Tibial nerve (tissue), 4 donors: ENCODE data around the gene CAB39. TPM values are rescaled to one million over a fixed set of nuclear protein-coding genes. Genes with fewer than 3 reads are reported as not detected.
A peak's percentile ranks its signal among the peaks of the same experiment; 100 is the strongest.

Source experiments
- DNase-seq, 2 donors: peaks; one replicate each; pipeline ENCODE4 v3.0.0-alpha.2; 2019; ENCODE audit warnings: low spot score in 2 of 2
- H3K27ac ChIP-seq, 4 donors: fragments of 200-600 bp; sonication (generic) in 3 of 4; one replicate each; pipeline ENCODE4 v1.5.1; 2017 to 2019; ENCODE audit warnings: mild to moderate bottlenecking in 1 of 4
- H3K27me3 ChIP-seq, 2 donors: fragments of 200-600 bp; sonication (generic) in 1 of 2; one replicate each; pipeline versions ENCODE4 v1.5.1 to v1.6.0; 2017 to 2019
- H3K36me3 ChIP-seq, 3 donors: fragments of 200-600 bp; sonication (generic); one replicate each; pipeline ENCODE4 v1.5.1; 2018 to 2019
- H3K4me1 ChIP-seq, 4 donors: fragments of 200-600 bp; sonication (generic) in 3 of 4; one replicate each; pipeline ENCODE4 v1.5.1; 2017 to 2019
- H3K4me3 ChIP-seq, 4 donors: fragments of 200-600 bp; sonication (generic) in 3 of 4; one replicate each; pipeline ENCODE4 v1.5.1; 2017 to 2019; ENCODE audit warnings: mild to moderate bottlenecking in 1 of 4, moderate library complexity in 1 of 4
- H3K9me3 ChIP-seq, 4 donors: fragments of 200-600 bp; sonication (generic) in 3 of 4; one replicate each; pipeline ENCODE4 v1.5.1; 2017 to 2019
- EP300 ChIP-seq, 2 donors: sonication (generic); formaldehyde crosslinking; IDR thresholded peaks; one replicate each; pipeline ENCODE4 v1.6.1; 2017; ENCODE audit warnings: antibody characterized with exemption in 2 of 2, mild to moderate bottlenecking in 1 of 2
- POLR2A ChIP-seq, 2 donors: fragments of 450-650 bp; IDR thresholded peaks; one replicate each; pipeline ENCODE4 v1.6.1; 2017; ENCODE audit warnings: antibody characterized with exemption in 2 of 2, mild to moderate bottlenecking in 2 of 2, moderate library complexity in 2 of 2
- WGBS, 2 donors: methylation state at CpG; one replicate each; pipeline ENCODE4 v1.1.5; 2018; 5-methylcytosine and 5-hydroxymethylcytosine counted together
- total RNA-seq, 4 donors: library from RNA; depleted of rRNA; stranded (reverse); fragments of >200 nt; gene quantifications; one replicate each; pipeline ENCODE4 v1.1.0, GENCODE V29; 2016
- TF ChIP-seq, protein P1 (sequence below), 5 experiments: fragments of 200-600 bp in 3 of 5; fragments of 450-650 bp in 2 of 5; sonication (generic) in 3 of 5; IDR thresholded peaks; one replicate each; pipeline ENCODE4 v1.5.1; 2016 to 2019; ENCODE audit warnings: antibody characterized with exemption in 5 of 5, mild to moderate bottlenecking in 3 of 5, moderate library complexity in 2 of 5

Gene CAB39
- total RNA-seq, 4 donors from 2014 or later: 60.0 to 82.2 (median 69.7) TPM

GRCh38 chr2:230688490-230688889 is 24.2 kb upstream of the CAB39 start:
- no peaks in the 10 kb centered on the region for H3K36me3 ChIP-seq
- no peak for DNase-seq
- H3K27me3 ChIP-seq: no peaks in the 10 kb centered on the region
- WGBS, 2 donors: 44 to 45% methylated on average over 2 of the region's 2 CpGs
- H3K4me3 ChIP-seq: no peak overlapping the region
- H3K27ac ChIP-seq: no peak overlapping the region
- TF ChIP-seq EP300 (IDR thresholded peaks at IDR 0.05) (peak in 1 of 2 donors; percentile 14), POLR2A (IDR thresholded peaks at IDR 0.05) (no peak)
- TF ChIP-seq, protein P1, sequence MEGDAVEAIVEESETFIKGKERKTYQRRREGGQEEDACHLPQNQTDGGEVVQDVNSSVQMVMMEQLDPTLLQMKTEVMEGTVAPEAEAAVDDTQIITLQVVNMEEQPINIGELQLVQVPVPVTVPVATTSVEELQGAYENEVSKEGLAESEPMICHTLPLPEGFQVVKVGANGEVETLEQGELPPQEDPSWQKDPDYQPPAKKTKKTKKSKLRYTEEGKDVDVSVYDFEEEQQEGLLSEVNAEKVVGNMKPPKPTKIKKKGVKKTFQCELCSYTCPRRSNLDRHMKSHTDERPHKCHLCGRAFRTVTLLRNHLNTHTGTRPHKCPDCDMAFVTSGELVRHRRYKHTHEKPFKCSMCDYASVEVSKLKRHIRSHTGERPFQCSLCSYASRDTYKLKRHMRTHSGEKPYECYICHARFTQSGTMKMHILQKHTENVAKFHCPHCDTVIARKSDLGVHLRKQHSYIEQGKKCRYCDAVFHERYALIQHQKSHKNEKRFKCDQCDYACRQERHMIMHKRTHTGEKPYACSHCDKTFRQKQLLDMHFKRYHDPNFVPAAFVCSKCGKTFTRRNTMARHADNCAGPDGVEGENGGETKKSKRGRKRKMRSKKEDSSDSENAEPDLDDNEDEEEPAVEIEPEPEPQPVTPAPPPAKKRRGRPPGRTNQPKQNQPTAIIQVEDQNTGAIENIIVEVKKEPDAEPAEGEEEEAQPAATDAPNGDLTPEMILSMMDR (IDR thresholded peaks at IDR 0.05): no peak
- no peaks in the 10 kb centered on the region for H3K4me1 ChIP-seq
- no peaks in the 10 kb centered on the region for H3K9me3 ChIP-seq

- H3K27me3 ChIP-seq: no peaks in the 10 kb centered on the region
- no peaks in the 10 kb centered on the region for H3K9me3 ChIP-seq
- H3K36me3 ChIP-seq: no peaks in the 10 kb centered on the region
- no peak overlapping the region for H3K4me3 ChIP-seq
- TF ChIP-seq, protein P1 (IDR thresholded peaks at IDR 0.05): no peak
- TF ChIP-seq EP300 (IDR thresholded peaks at IDR 0.05) (no peak), POLR2A (IDR thresholded peaks at IDR 0.05) (no peak)
- no peak overlapping the region for H3K27ac ChIP-seq
- 81 to 83% methylated on average over 9 of the region's 9 CpGs for WGBS, 2 donors
- H3K4me1 ChIP-seq: no peaks in the 10 kb centered on the region
- no peak for DNase-seq
Measured at GRCh38 chr2:230690439-230690838, 22.2 kb upstream of the CAB39 start.

DNA sequence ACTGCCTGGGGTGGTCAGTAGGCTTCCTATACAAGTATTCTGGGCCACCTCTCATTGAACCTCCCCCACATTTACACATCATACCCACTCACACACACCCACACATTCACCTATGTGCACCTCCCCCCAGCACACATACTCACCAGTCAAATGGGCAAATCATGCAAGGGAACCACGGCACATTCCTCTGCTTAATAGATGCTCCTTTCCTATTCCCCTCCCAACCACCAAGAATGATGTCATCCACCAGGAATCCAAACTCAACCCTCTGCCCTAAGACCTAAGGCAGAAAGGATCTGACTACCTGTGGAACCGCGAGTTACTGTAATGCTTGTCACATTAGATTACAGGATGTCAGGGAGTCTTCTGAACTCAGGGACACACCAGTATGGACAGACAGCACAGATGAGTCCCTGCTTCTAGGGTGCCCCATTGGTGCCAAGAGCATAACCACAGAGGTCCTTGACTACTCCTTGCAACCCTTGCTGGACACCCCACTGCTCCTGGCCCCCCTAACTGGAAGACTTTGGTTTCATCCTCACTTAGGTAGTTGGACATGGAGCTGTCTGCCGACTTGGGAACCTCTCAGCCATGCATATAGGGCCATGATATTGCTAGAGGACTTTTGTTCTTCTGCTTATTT is 21.5 kb upstream of the CAB39 start:
- no peak overlapping the region for H3K27ac ChIP-seq

DNA sequence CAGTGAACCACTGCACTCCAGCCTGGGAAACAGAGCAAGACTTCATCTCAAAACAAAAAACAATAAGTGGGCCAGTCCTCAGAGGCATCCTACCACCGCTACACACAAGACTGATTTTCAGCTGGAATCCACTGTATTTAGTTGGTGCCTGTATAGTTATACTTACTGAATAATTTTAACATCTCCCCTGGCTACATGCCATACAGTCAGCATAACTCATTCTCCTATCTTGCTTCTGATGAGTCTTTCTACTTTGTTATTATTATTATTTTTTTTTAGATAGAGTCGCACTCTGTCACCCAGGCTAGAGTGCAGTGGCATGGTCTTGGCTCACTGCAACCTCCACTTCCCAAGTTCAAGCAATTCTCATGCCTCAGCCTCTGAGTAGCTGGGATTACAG is 19.9 kb upstream of the CAB39 start:
- WGBS, 2 donors: 71 to 84% methylated on average over 2 of the region's 2 CpGs
- Histone ChIP-seq H3K27ac (no peak overlapping the region), H3K9me3 (no peaks in the 10 kb centered on the region), H3K27me3 (no peaks in the 10 kb centered on the region), H3K4me1 (no peaks in the 10 kb centered on the region), H3K36me3 (no peaks in the 10 kb centered on the region), H3K4me3 (no peak overlapping the region)
- DNase-seq: no peak
- TF ChIP-seq POLR2A (IDR thresholded peaks at IDR 0.05) (no peak), EP300 (IDR thresholded peaks at IDR 0.05) (no peak)
- TF ChIP-seq, protein P1 (IDR thresholded peaks at IDR 0.05): no peak

More for the DNA sequence above, 21.5 kb upstream of the CAB39 start:
- Histone ChIP-seq H3K27me3 (no peaks in the 10 kb centered on the region), H3K36me3 (no peaks in the 10 kb centered on the region), H3K9me3 (no peaks in the 10 kb centered on the region), H3K4me3 (no peak overlapping the region), H3K4me1 (no peaks in the 10 kb centered on the region)
- no peak for TF ChIP-seq EP300 (IDR thresholded peaks at IDR 0.05)
- TF ChIP-seq POLR2A (IDR thresholded peaks at IDR 0.05): no peak
- TF ChIP-seq, protein P1 (IDR thresholded peaks at IDR 0.05): no peak
- no peak for DNase-seq
- 79 to 90% methylated on average over 4 of the region's 4 CpGs for WGBS, 2 donors

DNA sequence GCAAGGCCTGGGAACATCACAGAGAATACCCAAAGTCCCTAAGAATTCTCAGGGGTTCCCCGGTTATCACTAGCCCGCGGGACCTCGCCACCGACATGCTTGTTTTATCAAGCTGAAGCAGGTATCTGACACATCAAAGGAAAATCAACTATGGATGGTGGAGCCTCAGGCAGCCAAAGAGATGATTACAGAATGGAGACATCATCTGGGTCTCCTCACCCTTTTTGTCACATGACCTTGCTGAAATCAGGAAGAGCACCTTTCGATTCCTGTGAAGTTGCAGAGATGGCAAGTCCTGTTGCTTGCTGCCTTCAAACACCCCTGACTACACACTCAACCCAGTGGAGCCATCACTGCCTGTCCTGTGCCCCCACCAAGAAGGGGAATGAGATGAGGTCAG is 19.2 kb upstream of the CAB39 start:
- no peaks in the 10 kb centered on the region for H3K4me1 ChIP-seq
- H3K9me3 ChIP-seq: no peaks in the 10 kb centered on the region
- no peak for DNase-seq
- H3K27ac ChIP-seq: no peak overlapping the region
- no peaks in the 10 kb centered on the region for H3K36me3 ChIP-seq
- no peak overlapping the region for H3K4me3 ChIP-seq
- TF ChIP-seq POLR2A (IDR thresholded peaks at IDR 0.05) (no peak), EP300 (IDR thresholded peaks at IDR 0.05) (no peak)
- TF ChIP-seq, protein P1 (IDR thresholded peaks at IDR 0.05): no peak
- WGBS, 2 donors: 95 to 96% methylated on average over 6 of the region's 6 CpGs
- no peaks in the 10 kb centered on the region for H3K27me3 ChIP-seq
